GM18861 (cell line): ENCODE measurements around the gene SEMA3A.

ENCODE experiments used
- ATAC-seq: cut with Tn5 transposase; IDR thresholded peaks from one replicate; pipeline ENCODE4 v1.9.1; 2021; ENCODE audit not compliant: unreplicated experiment

SEMA3A gene

DNA sequence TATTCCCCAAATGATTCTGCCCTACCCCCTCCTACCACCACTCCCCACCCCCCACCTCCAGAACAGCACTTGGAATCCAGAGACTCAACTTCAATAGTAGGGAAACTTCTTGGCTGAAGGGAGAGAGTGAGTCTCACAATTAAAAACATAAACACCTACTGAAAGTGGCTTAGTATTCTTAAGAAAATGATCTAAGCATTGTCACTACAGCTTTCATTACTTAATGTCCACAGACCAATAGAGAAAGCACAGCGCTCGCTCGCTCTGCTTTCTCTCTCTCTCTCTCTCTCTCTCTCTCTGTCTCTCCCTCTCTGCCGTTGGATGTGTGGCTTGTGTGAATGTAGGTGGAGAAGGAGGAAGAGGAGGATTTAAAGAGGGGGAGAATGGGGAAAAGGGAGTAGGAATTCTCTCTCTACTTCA, 1.5 kb upstream of the SEMA3A start:
- no peak for ATAC-seq

DNA sequence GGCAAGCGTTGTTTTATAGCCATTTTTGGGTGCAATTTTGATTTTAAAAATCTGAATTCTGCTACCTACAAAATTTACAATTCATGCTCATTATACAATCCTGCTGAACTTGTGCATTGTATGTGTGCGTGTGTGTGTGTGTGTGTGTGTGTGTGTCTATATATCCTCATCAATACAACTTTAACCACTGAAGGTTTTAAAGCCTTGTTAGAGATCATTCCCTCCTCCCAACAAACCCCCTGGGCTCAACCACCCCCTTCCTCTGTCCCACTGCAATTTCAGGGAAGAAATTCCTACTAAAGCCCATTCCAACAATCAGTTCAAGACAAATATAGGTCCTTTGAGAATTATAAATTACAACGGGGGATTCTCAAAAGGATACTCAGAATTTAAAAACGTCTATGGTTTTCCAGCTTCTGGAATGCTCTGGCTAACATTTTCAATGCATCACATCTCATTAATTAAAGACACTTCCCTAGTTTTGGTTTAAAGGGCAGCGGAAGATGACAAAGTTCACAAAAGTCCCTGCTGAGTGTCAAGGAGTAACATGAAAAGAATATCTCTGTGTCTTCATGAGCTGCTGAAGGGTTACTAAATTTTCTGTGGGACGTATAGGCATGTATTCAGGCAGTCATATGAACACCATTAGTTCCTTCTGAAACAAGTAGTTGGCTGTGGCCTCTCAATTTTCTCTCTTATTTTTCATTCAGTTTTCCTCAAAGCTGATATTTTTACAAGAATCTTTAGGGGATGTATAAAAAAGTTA, 889 bp upstream of the SEMA3A start:
- no peak for ATAC-seq

DNA sequence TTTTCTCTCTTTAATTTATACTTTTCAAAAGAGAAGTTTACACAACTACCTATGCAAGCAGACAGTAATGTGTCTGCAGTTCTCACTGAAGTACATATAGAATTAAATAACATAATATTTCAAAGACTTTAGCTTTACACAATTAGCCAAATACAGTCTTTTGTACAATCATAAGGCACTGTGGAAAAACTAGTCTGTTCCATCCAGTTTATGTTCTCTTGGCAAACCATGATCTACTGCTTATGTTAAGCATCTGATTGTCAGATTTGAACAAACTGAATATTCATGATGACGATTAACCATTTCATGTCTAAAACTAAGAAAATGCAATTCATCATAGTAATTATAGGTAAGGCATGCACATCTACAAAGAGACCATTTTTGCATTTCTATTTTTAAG, 842 bp downstream of the SEMA3A start:
- no peak for ATAC-seq

DNA sequence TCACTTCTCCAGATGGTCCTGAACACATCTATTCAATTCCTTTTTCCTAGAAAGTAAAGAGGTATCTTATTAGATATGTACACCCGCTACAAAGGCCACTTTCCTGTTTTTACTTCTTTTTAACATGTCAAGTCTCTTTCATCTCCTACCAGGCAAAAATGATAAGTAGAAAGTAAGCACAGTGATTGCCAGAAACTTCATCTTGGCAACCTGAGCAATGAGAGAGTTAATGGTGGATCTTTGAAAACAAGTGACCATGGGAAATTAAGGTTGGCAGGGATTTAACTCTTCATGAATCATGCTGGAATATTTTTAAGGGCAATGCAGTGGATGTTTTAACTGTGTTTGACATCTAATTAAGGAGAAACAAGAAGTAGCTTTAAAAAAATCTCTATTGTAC, 2.7 kb downstream of the SEMA3A start:
- no peak for ATAC-seq

DNA sequence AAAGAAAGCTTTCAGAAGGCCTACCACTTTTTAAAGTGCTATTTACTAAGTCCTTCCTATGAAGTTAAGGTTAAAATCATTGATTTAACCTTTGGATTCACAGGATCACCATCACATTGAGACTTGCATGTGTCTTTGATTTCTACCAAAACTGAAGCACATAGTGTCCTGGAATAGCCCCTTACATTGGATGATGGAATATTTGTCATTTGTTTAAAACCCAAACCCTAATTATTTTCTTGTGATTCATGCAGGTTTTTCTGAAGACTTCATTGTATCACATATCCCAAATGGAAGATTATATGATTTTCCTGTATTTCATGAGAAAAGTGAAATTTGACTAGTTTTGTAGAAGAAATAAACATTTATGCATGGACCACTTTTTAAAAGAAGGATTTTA, 3.3 kb downstream of the SEMA3A start:
- ATAC-seq = no peak

DNA sequence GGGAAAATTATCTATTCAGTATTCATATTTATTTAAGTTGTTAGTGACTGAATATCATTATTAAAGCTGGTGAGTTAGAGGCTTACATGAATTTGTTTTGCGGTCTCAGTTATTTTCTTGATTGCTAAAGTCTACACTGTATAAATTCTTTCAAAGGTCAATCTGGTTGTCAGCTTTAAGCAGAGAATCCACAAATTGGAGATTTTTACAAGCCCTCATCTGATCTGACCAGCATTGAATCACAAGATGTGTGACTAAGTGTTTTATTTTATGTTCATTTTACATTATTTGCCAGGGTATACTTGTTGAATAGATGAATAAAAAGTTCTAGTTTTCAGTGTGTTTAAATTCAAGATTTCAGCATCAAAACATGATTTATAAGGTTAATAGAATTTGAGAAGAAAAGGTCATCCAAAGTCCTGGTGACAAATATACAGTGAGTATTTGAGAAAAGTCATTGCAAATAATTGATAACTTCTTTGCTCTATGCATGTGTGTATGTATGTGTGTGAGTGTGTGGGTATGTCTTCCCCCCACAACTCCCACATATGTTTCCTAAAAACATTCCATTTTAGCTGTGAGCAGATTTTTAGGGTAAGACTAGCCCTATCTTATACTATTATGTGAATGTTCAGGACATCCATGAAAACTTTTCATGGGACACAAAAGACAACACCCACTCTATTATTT, 4.4 kb downstream of the SEMA3A start:
- no peak for ATAC-seq

DNA sequence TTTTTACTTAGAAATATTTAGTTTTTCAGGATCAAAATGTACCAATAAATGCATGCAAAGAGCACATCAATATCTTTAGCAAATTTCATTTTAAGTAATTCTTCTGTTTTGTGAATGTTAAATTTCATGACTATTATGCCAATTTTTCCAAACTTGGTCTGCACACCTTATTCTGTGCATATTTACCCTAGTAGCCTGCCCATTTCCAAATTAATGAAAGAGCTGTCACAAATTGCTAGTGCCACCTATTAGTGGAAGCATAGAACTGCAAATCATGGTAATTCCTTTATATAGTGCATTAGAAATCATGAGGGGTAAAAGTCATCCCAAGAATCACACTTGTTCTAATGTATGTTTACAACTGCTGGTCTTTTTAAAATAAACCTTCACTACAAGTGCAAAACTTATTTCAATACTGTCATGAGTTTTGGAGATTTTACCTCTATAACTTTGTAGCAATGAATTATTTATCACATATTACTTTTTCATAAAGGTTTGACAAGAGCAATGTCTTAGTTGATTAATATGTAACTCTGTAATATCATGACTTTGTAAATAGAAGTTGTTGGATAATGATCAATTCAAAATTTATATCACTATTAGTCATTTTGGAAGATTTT, 5.7 kb downstream of the SEMA3A start:
- no peak for ATAC-seq

DNA sequence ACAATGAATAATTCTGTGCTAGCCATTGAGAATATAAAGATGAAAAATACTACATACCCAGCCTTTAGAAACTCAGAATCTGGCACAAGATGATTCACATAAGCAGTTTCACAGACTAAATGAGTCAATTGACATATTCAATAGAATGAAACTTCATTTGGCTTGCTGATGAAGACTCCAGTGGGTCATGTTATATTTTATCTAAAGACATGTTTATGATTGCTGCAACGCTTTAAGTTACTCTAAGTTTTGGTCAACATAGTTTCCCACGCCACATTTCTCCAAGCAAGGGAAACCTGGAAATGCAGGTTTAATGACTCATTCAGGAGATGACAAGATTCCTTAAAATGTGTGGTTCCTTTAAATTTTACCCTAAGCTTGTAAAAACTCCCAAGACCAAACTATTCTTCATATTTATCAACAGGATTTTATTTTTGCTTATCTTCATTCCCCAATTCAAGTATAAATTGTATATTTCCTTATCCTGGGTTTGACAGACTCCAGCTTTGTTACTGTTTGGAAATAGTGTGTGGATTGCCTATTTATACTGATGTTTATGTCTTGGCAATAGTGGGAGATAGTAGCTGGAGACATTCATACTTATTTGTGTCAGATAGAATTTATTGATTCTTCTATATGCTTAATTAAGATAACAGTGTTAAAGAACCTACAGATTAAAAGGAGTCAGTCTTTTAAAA, 6.6 kb downstream of the SEMA3A start:
- no peak for ATAC-seq

DNA sequence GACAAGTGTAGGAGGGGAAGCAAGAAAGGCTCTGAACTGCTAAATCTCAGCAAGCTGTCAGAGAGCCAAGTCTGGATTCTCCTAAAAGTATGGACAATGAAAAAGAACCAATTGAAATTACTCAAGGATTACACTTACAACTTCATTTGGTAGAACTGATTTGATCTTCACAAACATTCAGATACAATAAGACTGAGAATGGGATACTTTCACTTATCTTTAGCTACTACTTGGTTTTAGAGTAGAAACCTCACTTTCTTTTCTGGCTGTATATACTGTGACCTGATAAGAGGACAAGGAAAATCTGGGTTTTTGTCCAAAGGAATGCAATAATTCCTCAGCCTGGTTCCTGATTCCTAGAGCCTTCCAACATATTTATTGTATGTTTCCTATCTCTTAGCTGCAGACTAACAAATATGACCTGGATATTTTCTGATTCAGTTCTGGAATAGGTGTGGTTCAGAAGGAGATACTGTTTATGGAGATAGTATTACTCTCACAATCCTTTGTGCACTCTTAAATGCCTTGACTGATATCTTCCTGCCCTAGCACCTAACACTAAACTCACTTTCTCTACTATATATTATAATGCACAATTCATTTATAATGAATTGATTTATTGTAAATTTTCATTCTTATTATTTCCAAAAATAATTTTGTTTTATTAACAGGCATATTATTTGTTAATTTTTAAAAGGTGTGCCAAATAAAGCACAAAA, 7.3 kb downstream of the SEMA3A start:
- no peak for ATAC-seq

DNA sequence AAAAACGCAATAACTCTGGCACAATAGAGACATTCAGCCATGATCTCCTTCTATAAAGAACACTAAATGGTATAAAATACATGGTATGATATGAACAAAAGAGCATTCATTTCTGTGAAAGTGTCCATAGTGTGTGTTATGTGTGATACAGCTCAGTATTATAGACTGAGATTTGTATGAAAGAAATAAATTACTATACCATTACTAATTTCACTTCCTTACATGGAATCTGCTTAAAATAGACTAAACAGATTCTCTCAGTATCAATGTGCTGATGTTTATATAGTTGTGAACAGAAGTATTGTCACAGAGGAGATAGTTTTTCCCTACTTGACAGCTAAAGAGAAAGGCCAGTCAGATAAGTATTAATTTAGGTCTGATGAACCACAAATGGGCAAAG, 10.8 kb downstream of the SEMA3A start:
- no peak for ATAC-seq

DNA sequence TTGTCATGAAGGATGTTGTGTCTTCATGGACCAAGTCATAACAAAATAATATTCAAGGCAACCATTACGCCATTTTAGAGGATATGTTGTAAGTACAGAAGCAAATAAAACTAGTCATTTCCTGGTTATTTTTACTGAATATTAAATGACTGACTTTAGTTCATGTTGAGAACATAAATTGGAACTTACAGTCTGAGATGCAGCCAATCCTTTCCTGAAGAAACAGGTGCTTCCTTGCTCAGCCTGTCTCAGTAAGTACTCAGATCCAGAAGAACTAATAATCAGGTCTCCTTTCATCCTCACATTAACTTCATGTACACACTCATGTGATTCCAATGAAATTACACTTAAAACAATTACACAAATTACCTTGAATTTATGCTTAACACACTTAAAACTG, 12.3 kb downstream of the SEMA3A start:
- ATAC-seq = no peak

DNA sequence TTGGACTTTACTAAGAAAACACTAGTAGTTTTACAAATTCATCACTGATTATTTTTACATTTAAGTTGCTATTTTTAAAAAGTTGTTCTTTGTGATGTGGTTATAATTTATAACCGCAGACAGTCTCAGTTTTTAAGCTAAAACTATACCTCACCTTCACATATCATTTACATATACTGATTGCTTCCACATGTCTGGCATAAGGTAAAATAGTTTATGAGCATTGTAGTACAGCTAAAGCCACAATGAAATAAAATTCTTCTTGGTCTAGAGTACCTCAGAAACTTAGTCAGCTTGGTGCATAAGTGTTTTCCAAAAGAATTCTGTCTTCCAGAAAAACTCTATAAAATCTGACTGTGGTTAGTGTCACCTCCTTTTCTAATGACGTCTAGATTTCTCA, 13.0 kb downstream of the SEMA3A start:
- no peak for ATAC-seq

DNA sequence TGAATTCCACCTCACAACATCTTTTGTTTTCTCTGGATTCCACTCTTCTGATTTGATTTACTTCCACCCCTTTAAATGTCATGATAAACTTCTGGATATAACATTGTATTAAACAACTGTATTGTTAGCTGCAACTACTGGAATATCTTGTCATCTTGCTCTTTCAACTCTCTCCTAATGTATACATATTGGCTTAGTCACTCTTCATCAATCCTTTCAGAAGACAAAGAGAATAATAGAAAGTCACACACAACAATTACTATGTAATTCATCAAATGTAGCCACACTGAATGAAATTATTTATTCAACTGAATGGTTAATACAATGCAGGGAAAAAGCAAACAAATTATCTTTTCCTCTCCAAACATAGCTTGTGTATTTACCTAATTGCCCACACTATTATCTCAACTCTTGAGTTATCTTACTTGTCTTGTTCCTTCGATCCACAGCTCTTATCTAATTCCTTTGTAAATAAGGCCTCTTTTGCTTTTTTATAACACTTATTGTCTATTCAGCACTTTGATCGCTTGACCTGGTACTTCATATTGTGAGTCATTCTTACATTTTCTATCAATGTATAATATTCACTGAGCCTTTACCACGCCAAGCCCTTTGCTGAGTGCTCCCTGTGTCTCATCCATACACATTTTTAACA, 16.7 kb downstream of the SEMA3A start:
- no peak for ATAC-seq

DNA sequence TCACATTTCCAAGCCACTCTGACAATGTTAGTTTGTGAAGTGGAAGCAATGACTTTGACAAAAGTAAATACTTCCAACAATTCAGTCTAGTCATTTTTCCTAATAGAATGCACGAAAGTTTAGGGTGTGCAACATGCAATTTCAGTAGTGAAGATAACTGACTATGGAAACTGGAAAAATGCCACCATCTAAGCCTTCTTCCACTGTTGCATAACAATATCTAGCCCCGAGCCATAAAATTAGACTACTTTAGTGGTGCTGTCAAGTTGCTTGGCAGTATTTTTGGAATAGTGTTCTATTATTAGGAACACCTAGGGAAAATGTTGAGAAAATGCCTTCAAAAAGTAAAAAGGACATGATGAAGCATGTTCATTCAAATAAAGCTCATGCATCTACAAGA, 17.9 kb downstream of the SEMA3A start:
- no peak for ATAC-seq

DNA sequence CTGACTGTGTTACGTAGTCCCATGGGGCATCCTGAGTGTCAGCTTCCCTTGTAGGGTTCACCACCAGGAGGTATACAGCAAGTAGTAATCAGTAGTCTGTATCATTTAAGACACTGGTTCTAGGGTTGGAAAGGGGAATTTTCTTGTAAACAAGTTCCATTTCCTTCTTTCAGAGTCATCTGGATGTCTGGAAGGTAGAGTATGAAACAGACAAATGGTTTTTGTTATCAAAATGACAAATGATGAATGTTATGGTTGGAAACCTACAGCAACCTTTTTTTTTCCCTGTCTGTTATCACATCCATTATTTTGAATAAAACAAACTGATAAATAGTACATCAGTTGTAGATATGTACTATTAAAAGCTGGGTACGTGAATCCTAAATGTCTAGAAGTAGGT, 19.1 kb downstream of the SEMA3A start:
- ATAC-seq = no peak

DNA sequence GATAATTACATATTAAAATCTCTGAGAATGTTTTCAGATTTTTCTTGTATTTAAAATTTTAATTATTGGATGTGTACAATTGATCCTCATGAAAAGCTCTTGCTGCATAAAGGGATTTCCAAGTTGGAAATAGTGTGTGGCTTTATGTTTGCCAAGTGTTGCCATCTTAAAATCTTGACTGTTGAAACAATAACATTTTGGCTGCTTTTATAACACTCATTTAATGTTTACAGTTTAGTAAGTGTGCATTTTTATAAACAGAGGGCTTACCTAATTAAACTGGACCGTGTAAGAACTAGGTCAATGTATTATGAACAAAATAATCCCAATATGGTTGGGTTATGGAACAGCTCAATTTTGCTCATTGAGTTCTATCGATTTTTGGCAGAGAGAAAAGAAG, 23.9 kb downstream of the SEMA3A start:
- ATAC-seq = no peak

DNA sequence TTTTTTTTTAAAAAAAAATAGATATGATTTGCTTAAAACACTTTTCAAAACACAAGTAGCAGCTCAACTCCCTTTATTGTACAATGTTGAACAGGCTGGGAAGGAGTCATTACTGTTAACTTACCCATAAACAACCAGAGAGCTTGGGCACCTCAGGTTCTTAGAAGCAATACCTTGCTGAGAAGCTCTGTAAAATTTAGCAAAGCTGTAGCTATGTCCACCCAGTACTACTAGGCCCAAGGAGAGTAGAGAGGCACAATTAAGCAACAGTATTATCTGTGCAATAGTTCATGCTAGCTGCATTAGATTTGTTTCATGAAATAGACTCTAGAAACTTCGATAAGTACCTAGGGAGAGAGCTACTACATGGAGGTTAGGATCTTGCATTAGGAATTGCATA, 32.0 kb downstream of the SEMA3A start:
- ATAC-seq = no peak

DNA sequence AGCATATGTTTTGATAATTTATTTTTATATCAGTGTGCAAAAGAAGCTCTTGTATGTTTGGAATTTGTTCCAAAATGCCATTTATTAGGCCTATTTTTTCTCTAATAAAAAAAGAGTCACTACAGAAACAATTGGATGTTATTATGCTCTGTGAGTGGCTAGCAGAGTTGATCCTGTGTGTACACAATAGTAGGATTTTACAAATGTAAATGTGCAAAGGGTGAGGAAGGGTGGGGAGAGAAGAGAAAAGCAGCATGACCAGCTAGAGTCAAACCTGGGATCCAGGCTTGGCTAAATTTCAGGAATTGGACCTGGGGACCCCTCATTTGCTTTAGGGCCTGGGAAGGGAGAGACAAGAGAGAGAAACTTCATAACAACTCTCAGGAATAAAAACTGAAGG, 32.5 kb downstream of the SEMA3A start:
- no peak for ATAC-seq

DNA sequence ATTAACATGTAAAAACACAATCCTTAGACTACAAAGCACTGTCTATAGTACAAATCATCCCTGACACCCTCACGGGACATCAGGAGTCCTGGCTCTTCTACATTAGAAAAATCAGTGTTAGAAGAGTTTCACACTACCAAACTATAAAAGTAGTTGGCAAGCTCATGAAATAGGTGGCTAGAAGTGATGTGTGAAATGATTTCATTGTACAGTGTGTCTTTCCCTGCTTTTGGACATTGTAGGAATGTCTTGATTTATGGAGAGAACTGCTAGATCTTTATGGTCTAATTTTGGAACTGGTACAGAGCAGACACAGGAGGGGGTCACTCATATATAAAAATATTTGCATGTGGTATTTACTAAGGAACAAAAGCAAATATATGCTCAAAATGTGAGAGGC, 33.2 kb downstream of the SEMA3A start:
- ATAC-seq = no peak

DNA sequence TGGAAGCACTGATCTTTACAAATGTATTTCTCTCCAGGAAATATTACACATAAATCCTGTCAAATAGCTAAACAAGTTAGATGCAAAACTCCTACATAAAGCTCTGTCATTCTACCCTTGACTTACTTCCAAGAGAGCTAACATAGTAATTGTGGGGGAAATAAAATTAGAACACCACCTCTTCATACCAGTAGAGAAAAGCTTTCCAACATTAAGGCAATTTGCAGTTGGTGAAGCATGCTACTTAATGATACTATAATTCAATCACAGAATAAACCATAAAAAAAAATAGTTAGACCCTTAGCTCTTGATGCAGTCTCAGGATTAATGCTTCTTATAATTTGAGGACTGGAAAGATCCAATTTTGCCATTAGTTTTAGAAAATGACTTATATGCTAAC, 35.2 kb downstream of the SEMA3A start:
- ATAC-seq = no peak

DNA sequence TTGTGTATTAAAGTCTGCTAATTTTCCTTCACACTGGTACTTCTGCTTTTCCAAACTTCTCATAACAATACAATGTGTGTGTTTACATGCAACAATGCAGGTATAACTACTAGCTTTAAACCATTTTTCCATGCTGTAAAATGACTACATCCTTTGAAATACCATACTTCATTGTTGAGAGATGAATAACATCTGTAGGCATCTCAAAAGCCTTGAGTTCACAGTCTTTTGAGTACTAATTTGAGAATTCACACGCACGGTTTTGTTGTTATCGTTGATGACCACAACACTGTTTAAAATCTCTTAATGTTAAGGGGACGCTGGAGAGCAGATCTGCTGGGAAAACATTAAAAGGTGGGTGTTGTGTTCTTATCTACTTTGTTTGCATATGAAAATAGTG, 37.4 kb downstream of the SEMA3A start:
- ATAC-seq = no peak
